Stimulated activated CD4-positive, alpha-beta T cell treated with anti-CD3 and anti-CD28 coated beads, TNF-alpha, amount 100 ng/mL, for 4 hours (primary cell): ENCODE results near the gene PARP1.
"Not testable (repeated sequence)": the region's sequence is repeated elsewhere in the genome, so short reads cannot be mapped to it uniquely, and the experiment has no call there.

Experiments used
- DNase-seq, 3 experiments: peaks; one replicate each; pipeline ENCODE4 v3.0.0-alpha.2; 2020; ENCODE audit warnings: low read depth in 3 of 3

Gene PARP1

DNA sequence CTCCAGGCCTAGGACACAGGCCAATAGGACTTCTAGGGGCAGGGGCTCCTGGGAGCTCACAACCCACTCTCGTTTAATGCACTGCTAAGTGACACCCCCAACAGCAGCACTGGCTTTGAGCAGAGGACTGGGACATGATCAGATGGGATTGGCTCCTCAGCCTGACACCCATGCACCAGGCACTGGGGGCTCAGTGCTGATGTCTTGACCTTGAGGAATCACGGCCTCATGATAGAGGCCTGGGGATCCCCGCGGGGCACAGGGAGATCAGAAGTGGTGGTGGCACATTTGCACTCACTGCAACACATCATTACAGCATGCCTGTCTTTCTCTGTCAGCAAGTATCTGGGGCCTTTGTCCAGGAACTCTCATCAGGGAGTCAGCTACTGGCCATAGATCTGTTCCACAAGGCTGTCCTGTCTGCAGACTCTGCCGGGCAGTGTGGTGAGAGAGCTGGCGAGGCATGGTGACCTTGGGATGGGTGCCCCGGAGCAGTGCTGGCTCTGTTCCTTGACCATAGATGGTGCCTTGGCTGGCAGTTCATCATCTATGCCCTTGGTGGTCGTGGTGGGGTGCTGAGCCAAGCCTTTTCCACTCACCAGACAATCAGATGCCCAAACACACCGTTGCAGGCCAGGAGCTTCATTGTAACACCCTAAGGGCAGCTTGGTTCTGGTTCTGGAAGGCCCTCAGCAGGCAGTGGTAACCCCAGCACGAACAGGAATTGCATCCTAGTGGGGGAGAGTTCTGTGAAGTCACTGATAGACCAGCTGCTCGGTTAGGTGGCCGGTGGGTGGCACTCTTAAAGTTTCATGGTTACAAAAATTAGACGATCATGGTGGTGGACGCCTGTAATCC lies 22.2 kb upstream of the PARP1 start:
- no peak for DNase-seq

GRCh38 chr1:226428791-226429461 lies 21.0 kb upstream of the PARP1 start:
- no peak for DNase-seq

- DNase-seq, result no peak
Measured at GRCh38 chr1:226428348-226428747, 20.5 kb upstream of the PARP1 start.

- no peak for DNase-seq
Measured at GRCh38 chr1:226427131-226427530, 19.2 kb upstream of the PARP1 start.

- DNase-seq, result not testable (repeated sequence)
Measured at GRCh38 chr1:226426395-226426794, 18.5 kb upstream of the PARP1 start.

GRCh38 chr1:226425431-226426031 lies 17.6 kb upstream of the PARP1 start:
- no peak for DNase-seq

DNA sequence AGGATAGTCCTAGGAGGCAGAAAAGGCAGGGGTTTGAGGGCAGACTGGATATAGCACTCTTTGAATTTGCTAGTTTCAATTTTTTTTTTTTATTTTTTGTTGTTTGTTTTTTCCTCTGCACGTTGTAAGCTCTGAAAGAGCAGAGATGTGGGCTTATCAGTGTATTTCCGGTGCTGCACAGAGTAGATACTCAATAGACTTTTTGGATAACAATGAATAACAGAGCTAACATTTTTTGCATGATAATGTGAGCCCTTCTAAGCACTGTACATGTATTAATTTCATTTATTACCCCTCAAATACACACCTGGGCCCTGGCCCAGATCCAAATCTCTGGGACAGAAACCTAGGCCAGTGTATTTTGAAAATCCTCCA lies 17.1 kb upstream of the PARP1 start:
- DNase-seq, result no peak

- DNase-seq, result no peak
Measured at GRCh38 chr1:226424221-226425003, 16.5 kb upstream of the PARP1 start.

- DNase-seq, result no peak
Measured at GRCh38 chr1:226422478-226422877, 14.6 kb upstream of the PARP1 start.

DNA sequence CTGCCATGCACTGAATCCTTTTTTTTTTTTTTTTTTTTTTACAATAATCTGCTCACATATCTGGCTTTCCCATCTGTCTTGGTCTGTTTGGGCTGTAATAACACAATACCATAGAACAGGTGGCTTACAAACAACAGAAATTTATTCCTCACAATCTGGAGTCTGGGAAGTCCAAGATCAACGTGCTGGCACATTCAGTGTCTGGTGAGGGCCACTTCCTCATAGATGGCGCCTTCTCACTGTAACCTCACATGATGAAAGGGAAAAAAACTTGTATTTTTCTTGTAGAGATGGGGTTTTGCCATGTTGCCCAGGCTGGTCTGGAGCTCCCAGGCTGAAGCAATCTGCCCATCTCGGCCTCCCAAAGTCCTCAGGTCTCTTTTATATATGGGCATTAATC lies 13.0 kb upstream of the PARP1 start:
- no peak for DNase-seq

GRCh38 chr1:226420328-226420727 lies 12.4 kb upstream of the PARP1 start:
- DNase-seq, result no peak

DNA sequence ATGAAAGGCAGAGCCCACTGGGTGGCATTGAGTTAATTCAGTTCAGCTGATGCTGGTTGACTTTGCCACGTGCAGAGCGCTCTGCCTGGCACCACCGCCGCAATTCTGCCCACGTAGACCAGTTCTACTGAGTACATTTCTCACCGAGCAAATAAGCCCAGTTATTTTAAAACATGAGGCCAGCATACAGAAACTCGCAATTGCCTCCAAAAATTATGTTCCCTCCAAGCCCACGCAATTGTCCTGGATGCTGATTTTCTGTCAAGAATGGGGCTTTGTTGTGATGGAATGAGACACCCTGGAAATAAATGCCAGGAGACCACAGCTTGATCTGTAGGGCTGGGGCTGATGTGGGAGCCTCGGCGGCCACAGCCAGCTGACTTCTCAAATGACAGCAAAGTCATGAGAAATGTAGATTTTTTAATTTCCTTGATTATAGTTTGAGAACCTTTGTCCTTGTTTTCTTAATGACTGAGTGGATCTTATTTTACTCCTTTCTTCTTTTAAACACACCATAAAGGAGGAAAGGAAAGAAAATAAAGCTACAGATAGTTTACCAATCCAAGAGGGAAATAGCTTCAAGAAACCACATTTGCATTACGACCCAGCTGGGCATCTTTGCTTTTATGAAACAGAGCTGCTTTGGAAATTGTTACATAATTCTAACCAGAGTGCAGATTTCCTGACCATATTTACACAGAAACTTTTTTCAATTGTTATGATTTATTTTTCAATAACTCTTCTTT lies 11.6 kb upstream of the PARP1 start:
- no peak for DNase-seq

GRCh38 chr1:226417830-226418546 lies 10.1 kb upstream of the PARP1 start:
- no peak for DNase-seq

GRCh38 chr1:226417350-226417749 lies 9.5 kb upstream of the PARP1 start:
- no peak for DNase-seq

- DNase-seq, result no peak
Measured at GRCh38 chr1:226414098-226414698, 6.3 kb upstream of the PARP1 start.

- no peak for DNase-seq
Measured at GRCh38 chr1:226411619-226412018, 3.7 kb upstream of the PARP1 start.

GRCh38 chr1:226410958-226411357 lies 3.1 kb upstream of the PARP1 start:
- no peak for DNase-seq

GRCh38 chr1:226409392-226409791 lies 1.5 kb upstream of the PARP1 start:
- no peak for DNase-seq

DNA sequence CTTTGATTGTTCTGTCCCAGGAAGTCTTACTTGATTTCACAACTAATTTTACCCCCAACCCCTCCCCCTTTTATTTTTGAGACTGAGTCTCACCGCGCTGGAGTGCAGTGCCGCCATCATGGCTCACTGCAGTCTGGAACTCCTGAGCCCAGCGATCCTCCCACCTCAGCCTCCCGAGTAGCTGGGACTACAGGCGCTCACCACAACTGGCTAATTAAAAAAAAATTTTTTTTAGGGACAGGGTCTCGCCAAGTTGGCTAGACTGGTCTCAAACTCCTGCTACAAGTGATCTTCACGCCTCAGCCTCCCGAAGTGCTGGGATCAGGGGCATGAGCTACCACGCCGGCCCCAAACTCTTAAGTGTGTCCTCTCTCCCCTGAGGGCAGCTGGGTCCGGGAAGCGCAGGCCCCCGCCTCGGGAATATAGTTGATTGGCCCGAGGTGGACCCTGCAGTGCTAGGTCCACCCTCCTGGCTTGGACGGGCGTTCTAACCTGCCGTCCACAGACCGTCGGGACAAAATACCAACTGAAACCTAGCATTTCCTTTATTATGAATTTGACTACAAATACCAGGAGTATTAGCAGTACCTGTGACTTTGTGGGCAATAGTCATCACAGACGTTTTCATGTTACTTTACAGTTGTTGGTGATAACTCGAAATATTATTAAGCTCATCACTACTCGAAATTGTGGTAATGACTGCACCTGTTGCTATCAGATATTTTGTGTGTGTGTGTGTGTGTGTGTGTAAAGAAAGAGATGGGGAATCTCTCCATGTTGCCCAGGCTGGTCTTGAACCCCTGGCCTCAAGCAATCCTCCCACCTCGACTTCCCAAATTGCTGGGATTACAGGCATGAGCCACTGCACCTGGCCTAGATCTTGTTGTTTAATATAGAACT lies 642 bp upstream of the PARP1 start:
- no peak for DNase-seq

- no peak for DNase-seq
Measured at GRCh38 chr1:226407199-226407496, 745 bp downstream of the PARP1 start.
